CMK (cell line): Measurements from ENCODE around the gene LPIN3.
A peak's percentile ranks its signal among the peaks of the same experiment; 100 is the strongest.

Experiments used
- DNase-seq: peaks from one replicate; pipeline ENCODE4 v3.0.0-alpha.2; 2010; ENCODE audit warnings: low read depth

LPIN3 gene

DNA sequence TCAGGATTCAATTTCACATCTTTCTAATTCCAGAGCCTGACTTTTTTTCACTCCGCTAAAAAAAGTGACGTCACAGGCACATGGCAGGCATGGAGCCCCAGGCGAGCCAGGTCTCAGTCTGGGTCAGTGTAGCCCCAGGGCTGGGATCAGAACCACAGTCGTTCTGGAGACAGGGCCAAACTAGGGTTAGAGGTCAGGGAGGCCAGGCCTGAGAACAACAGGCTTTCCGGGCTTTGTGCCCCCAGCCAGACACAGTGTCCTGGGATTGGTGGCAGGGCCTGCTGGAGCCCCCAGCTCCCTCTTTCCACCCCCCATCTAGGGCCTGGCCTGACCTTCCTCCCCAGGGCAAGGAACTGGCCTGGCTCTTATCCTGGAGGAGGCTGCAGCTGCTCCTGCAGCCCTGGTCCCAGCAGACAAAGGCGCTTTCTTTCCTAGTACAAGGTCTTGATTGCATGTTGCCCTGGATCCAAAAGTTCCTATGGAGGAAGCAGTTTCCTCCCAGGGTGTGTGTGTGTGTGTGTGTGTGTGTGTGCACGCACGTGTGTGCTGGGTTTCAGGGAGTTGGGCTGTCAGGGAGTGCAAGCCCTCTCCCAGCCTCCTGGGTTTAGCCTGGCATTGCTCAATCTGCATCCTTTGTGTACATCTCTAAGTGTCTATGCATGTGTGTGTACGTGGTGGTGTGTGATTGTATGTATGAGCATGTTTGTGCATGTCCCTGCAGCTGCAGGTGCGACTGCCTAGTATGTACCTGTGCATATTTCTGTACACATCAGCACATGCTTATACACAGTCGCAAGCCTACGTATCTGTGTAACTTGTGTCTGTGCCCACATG, 52.5 kb downstream of the LPIN3 start:
- DNase-seq, result no peak

DNA sequence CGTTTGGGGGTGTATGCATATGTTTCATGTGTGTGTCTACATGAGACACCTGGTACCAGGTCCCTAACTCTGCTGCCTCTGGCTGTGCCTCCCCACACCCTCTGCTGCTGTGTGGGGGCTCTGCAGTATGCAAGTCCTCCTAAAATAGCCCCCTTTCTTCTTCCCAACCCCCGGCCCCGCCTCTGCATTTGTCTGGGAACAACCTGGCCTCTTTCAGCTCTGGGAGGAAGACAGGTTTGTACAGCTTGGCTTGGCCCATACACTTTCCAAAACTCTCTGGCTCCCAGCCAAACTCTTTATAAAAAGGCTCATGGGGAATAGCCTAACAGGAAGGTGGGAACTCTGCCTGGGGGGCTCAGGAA, 53.1 kb downstream of the LPIN3 start:
- DNase-seq, result no peak

DNA sequence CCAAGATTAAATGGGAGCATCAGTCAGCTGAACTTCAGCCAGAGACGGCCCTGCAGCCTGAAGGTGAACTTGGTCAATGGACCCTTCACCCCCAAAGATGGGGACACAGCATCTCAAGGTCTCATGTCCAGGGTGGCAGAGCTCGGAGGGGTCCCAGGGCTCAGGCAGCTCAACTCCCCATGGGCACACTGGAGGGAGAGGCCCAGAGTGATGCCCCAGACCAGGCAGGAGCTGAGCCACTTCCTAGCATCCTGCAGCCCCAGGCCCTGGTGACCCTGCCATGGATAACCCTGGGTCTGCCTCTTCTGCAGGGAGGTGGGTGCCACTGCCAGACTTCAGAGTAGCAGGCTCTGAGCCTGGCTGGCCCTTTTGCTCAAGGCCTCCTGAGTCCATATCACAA, 53.5 kb downstream of the LPIN3 start:
- no peak for DNase-seq

DNA sequence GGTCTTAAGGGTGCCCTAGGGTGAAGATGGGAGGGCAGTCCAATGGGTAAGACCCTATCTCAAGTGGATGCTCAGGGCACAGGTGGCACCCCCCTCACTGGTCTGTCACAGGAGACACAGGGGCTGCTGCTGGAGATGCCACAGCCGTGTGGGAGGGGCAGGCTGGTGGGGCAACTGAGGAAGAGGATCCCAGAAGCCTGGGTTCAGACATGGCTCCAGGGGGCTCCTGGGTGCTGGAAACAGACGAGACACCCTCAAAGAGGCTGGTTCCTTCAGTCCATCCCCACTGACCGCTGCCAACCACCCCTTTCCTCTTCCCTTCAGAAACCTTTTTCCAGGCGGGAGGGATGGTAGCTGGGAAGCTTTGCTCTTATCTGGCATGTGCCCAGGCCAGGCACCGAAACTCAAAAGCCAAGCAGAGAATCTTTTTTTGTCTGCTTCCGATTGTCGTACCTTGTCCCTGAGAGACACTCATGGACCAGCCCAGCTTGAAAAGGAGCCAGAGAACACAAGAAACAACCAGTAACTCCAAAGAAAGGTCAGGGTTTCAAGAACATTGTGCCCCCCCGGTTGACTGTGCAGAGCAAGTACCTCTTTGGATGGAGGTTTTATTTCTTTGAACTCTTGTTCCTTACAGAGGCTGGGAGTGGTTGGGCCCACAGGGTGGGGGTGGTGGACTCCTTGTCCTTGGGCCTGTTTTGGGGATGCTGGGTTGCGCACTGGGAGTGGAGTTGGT, 54.5 kb downstream of the LPIN3 start:
- no peak for DNase-seq

DNA sequence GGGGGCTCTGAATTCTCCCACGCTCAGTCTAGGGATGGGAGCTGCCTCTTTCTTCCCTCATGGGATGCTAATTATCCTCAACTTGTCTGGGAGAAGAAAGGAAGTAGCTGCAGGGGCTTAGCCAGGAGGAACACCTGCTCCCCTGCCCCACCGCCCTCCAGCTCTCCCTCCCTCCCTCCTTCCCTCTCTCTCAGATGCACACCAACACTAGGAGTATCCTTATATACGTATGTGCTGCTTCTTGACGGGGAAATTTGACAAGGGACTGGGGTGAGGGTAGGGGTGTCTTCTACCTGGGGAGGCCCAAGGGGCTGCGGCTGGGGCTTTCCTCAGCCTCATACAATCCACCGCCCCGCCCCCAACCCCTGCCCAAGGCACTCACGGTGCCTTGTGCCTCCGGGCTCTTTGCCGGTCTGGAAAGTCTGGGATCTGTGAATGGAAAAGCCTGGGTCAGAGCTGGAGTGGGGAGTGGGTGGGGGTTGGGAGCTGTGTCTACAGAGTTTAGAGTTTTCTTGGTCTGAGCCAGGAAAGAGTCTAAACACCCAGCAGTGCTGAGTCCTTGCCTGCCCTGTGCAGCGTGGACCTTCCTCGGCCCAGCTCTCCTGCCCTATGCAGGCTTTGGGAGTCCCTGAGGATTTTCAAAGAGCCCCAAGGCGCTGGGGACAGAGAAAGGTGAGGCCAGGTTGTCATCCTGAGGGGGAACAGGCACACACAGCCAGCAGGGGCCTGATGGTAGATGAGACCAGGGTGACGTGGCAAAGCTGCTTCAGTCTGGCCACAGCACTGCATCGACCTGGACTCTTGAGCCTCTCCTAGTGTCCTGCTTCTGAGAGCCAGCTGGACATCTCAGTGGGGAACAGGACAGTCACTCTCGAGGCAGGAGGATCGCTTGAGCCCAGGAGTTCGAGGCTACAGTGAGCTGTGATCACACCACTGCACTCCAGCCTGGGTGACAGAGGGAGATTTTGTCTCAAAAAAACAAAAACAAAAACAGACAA, 55.3 kb downstream of the LPIN3 start:
- no peak for DNase-seq

DNA sequence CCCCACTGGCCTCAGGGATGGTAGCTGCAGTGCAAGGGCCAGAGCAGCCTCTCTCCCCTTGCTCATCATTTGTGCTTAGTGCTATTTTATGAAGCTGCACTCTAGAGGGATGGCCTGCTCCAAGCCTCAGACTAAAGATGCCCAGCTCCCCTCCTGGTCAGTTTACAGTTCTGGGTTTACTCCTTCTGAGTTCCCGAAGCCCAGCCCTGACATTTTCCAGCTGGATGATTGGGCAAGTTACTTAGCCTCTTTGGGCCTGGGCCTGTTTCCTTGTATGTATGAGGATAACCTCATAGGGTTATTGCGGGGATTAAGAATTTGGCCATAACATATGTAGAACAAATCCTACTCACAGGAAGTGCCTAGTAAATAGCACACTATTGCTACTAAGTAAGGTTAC, 57.8 kb downstream of the LPIN3 start:
- DNase-seq, result no peak

DNA sequence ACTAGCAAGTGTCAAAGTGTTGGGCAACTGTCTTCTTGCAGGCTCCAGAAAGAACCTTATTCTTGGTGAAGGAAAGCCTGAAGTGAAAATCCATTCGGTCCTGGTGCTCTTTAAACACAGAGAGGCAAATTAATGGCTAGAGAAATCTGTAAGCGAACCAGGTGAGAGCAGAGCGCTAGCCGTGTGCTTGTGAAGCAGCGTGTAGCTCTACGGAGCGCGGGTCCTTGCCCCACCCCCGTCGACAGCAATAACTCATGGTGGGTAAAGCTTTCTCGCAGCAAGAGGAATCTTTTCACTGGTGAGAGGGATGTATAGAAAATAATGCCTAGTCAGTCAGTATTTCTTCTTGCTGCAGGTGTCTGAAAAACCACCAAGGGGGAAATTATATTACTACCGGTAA, 63.0 kb downstream of the LPIN3 start:
- DNase-seq, result no peak

DNA sequence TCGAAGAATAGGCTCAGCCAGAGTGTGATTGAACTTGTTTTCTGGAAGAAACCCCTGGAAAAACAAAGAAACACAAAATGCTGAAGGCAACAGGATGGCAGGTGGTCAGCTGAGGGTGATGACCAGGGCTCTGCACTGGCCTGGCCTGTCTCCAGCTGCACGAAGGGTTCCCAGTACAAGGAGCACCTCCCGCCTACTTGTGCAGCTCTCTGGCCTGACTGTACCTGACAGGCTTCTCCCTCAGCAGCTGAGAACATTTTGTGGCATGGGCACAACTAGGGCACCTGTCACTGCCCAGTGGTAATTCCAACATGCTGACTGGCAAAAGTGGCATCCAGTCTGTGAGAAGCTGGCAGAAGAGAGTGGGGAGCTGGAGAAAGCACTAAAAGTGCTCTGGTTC, 64.8 kb downstream of the LPIN3 start:
- no peak for DNase-seq

DNA sequence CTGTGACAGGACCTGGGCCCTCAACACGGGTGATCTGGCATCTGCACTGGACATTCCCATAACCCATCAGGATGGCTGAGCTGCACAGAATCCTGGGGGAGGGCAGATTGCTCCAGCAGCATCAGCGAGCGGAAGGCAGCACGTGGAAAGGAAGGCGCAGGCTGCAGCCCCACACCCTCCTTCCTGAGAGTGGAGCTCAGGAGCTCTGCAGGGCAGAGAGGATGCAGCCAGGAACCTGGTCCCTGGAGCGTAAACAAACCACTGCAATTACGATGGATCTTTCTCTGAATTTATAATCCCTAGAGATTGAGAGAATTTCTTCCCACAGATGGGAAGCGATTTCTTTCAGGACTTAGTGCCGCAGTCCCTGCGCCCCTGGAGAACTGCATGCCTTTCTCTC, 65.7 kb downstream of the LPIN3 start:
- no peak for DNase-seq

DNA sequence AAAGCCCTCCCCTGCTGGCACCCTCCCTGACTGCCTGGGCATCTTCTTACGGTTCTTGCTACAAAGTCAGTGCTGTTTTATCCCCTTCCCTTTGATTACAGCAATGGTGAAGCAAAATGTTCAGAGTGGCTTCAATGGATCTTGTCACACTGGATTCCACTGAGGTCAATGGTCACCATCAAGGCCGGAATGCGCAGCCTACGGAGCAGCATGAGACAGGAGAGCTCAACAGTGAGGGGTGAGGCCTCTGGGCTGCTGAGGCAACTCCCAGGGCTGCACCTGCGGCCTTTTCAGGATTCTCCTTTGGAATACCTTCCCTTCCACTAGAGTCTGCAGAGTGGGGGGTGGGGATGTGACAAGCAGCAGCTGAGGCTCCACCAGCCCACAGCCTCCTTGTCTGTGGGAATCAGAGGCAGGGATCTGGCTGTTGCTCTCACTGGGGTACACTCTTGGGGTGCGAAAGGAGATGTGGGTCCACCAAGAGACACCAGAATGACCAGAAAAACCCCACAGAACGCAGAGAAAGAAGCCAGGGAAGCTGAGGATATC, 66.3 kb downstream of the LPIN3 start:
- DNase-seq, result no peak

DNA sequence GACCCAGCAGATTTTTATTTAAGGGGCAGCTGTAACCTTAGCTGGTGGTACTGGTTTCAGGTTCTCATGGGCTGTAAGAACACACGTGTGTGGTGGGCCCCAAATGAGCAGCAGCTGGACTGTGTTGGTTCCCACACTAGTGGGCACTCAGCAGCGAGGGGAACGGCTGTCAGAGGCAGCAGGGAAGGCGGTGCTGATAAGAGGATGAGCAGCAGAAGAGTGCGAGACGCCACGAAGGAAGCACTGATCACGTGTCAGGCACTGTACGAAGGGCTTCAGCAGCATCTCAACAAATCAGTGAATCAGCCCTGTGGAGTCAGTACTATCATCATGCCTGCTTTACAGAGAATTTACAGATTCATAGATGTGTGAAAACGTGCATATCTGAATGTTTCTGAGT, 67.0 kb downstream of the LPIN3 start:
- peak; percentile 37 for DNase-seq

DNA sequence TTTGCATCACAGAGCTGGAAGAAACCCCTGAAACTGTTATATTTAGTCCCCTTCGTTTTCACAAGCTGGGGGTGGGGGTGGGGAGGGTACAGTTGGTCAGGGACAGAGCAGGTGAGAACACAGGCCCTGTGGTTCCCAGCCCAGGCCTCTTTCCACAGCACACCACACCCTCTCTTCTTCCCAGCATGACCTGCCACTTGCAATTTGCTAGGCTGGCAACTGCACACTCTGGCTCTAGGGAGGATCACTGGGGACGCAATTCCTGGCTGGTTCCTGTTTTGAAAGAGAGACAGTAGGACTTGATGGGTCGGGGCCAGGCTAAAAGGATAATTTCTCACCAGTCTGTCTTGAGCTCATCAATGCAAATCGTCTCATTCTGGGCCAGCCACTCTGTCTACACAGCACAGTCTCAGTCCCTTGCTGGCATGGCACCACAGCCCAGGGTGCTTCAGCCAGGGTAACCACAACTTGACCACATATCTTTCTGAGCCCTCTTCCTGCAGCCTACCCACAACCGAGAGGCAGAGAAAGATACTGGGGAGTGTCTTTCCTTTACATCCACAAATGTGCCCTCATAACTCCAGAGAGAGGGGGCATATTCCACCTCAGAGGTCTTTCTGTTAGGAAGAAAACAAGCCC, 67.7 kb downstream of the LPIN3 start:
- DNase-seq, result peak; percentile 79

DNA sequence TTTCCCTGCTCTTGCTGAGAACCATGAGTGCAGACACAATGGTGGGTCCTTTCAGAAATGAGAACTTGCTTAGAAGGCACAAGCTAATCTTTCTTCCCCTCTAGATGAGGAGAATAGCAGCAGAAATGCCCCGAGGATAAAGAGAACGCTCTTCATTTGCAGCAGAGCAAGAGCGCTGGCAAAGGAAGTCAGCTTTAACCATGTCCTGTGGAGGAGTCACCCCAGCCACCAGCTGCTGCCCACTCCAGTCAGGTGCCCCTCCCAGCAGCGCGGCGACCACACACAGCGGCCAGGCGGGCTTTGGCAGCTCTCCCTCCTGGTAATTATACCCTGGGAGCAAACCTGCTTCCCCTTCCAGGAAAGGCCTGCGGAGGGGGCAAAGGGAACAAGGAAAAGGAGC, 68.4 kb downstream of the LPIN3 start:
- peak; percentile 54 for DNase-seq
